Caco-2 (cell line): ENCODE results near the gene SSH2. TPM values are rescaled to one million over a fixed set of nuclear protein-coding genes. Genes with fewer than 3 reads are reported as not detected.

Source experiments
- BruUV-seq: library from RNA; stranded (reverse); fragments of 400-500 nt; replicated peaks from 2 replicates; lab custom pipeline; 2021; lab: Mats Ljungman, UMichigan
- CTCF ChIA-PET: fragments of 300-600 bp; sonication (Branson Sonifier 250); formaldehyde crosslinking; loops from one replicate; lab custom pipeline; 2022; ENCODE audit warnings: antibody characterized with exemption; lab: Charles Lee
- POLR2A ChIA-PET: fragments of 300-600 bp; sonication (Branson Sonifier 250); formaldehyde crosslinking; loops from one replicate; lab custom pipeline; 2022; ENCODE audit warnings: antibody characterized with exemption; lab: Charles Lee
- DNase-seq, 2 experiments: peaks; one replicate each; pipeline versions ENCODE4 v3.0.0 to v3.0.0-alpha.2; 2020 to 2022
- H3K27me3 ChIP-seq: replicated peaks from 2 replicates; pipeline ENCODE4 v1.6.0; 2011; ENCODE audit warnings: low read length; ENCODE audit not compliant: control insufficient read depth, insufficient read depth
- H3K36me3 ChIP-seq: 2 replicates; pipeline ENCODE4 v1.5.1; 2011; ENCODE audit warnings: low read length; ENCODE audit not compliant: control insufficient read depth, insufficient read depth
- H3K4me1 ChIP-seq: fragments of 250-450 bp; sonication (Bioruptor Pico); 2 replicates; pipeline ENCODE4 v1.5.1; 2020; ENCODE audit warnings: mild to moderate bottlenecking
- H3K4me3 ChIP-seq: 2 replicates; pipeline ENCODE4 v1.5.1; 2011; ENCODE audit warnings: low read depth, mild to moderate bottlenecking, control low read depth, low read length
- H3K9me3 ChIP-seq: fragments of 250-450 bp; sonication (Bioruptor Pico); 2 replicates; pipeline ENCODE4 v1.5.1; 2020; ENCODE audit warnings: mild to moderate bottlenecking, moderate library complexity
- H3K27ac Mint-ChIP-seq: one replicate; pipeline ENCODE4 v1.8.0; 2022; ENCODE audit warnings: mixed read lengths; ENCODE audit not compliant: unreplicated experiment
- H3K27me3 Mint-ChIP-seq: one replicate; pipeline ENCODE4 v1.8.0; 2022; ENCODE audit warnings: mixed read lengths; ENCODE audit not compliant: insufficient read depth, unreplicated experiment
- H3K36me3 Mint-ChIP-seq: one replicate; pipeline ENCODE4 v1.8.0; 2022; ENCODE audit warnings: mild to moderate bottlenecking, mixed read lengths; ENCODE audit not compliant: insufficient read depth, unreplicated experiment
- H3K4me1 Mint-ChIP-seq: one replicate; pipeline ENCODE4 v1.8.0; 2022; ENCODE audit warnings: low read depth, mixed read lengths; ENCODE audit not compliant: unreplicated experiment
- H3K4me3 Mint-ChIP-seq: one replicate; pipeline ENCODE4 v1.8.0; 2022; ENCODE audit warnings: mild to moderate bottlenecking, moderate library complexity, mixed read lengths; ENCODE audit not compliant: unreplicated experiment
- H3K9me3 Mint-ChIP-seq: one replicate; pipeline ENCODE4 v1.8.0; 2022; ENCODE audit warnings: mixed read lengths; ENCODE audit not compliant: unreplicated experiment
- CTCF ChIP-seq, 2 experiments: fragments of 200-600 bp in 1 of 2; IDR thresholded peaks; 1 replicate in 1 of 2; 2 replicates in 1 of 2; pipeline versions ENCODE4 v1.5.1 to v1.8.0; 2011 to 2022; ENCODE audit warnings: antibody characterized with exemption in 1 of 2, control low read depth in 1 of 2, inconsistent platforms in 1 of 2, low read depth in 1 of 2, low read length in 1 of 2, mild to moderate bottlenecking in 1 of 2, moderate library complexity in 1 of 2; ENCODE audit not compliant: insufficient read depth in 1 of 2, severe bottlenecking in 1 of 2, unreplicated experiment in 1 of 2
- intact Hi-C: fragments of 100-400 bp; cut with micrococcal nuclease; formaldehyde crosslinking; loops from one replicate; pipeline ENCODE4 v1.10.0; 2022; ENCODE audit not compliant: unreplicated experiment
- total RNA-seq: library from RNA; stranded (reverse); gene quantifications from 2 replicates; pipeline ENCODE4 v1.2.3, GENCODE V29; 2022

The SSH2 gene
- total RNA-seq, 1 experiment from 2014 or later = 48.2 TPM

- no peak overlapping the region for H3K27ac Mint-ChIP-seq
- Histone ChIP-seq H3K9me3 (peaks cover 13% of the 10 kb centered on the region), H3K4me1 (no peaks in the 10 kb centered on the region; the same call in 1 of the 2 replicates), H3K36me3 (no peaks in the 10 kb centered on the region; the same call in 1 of the 2 replicates), H3K4me3 (no peak overlapping the region), H3K27me3 (no peaks in the 10 kb centered on the region)
- no peak overlapping the region for H3K4me3 Mint-ChIP-seq
- ChIA-PET CTCF (no interaction called here), POLR2A (no interaction called here)
- no TSS peak for BruUV-seq
- no peaks in the 10 kb centered on the region for H3K4me1 Mint-ChIP-seq
- TF ChIP-seq CTCF (IDR thresholded peaks at IDR 0.05; ENCODE audit: insufficient read depth in 1 of 2, low read depth in 1 of 2, low read length in 1 of 2, severe bottlenecking in 1 of 2, unreplicated experiment in 1 of 2) = no peak
- intact Hi-C loops = no loop called here
- H3K9me3 Mint-ChIP-seq = peaks cover 16% of the 10 kb centered on the region
- no peaks in the 10 kb centered on the region for H3K27me3 Mint-ChIP-seq
- no peak for DNase-seq
- peaks cover 8% of the 10 kb centered on the region for H3K36me3 Mint-ChIP-seq
These were observed 20.6 kb downstream of the SSH2 start for GRCh38 chr17:29909236-29910003.

GRCh38 chr17:29906969-29907368 lies 23.1 kb downstream of the SSH2 start:
- H3K4me1 Mint-ChIP-seq = no peaks in the 10 kb centered on the region
- Histone ChIP-seq H3K36me3 (no peaks in the 10 kb centered on the region; the same call in 1 of the 2 replicates), H3K4me3 (no peak overlapping the region), H3K9me3 (peaks cover 13% of the 10 kb centered on the region), H3K4me1 (no peaks in the 10 kb centered on the region; the same call in 1 of the 2 replicates), H3K27me3 (no peaks in the 10 kb centered on the region)
- ChIA-PET CTCF (interaction anchor here (1.5 kb wide), 1 partner anchor 186 kb away, joined by 3 read pairs; no protein-coding TSS in a partner anchor), POLR2A (no interaction called here)
- no peak overlapping the region for H3K4me3 Mint-ChIP-seq
- DNase-seq = no peak
- H3K27me3 Mint-ChIP-seq = no peaks in the 10 kb centered on the region
- TF ChIP-seq CTCF (IDR thresholded peaks at IDR 0.05; ENCODE audit: insufficient read depth in 1 of 2, low read depth in 1 of 2, low read length in 1 of 2, severe bottlenecking in 1 of 2, unreplicated experiment in 1 of 2) = no peak
- no TSS peak for BruUV-seq
- H3K9me3 Mint-ChIP-seq = peaks cover 24% of the 10 kb centered on the region
- H3K27ac Mint-ChIP-seq = no peak overlapping the region
- H3K36me3 Mint-ChIP-seq = peaks cover 8% of the 10 kb centered on the region
- intact Hi-C loops = no loop called here

GRCh38 chr17:29905879-29906167 lies 24.2 kb downstream of the SSH2 start:
- H3K4me1 ChIP-seq = no peaks in the 10 kb centered on the region
- H3K4me3 ChIP-seq = no peak overlapping the region
- DNase-seq = no peak
- Mint-ChIP-seq H3K27ac (no peak overlapping the region), H3K4me1 (no peaks in the 10 kb centered on the region), H3K4me3 (no peak overlapping the region), H3K36me3 (peaks cover 8% of the 10 kb centered on the region), H3K9me3 (peaks cover 24% of the 10 kb centered on the region), H3K27me3 (no peaks in the 10 kb centered on the region)
- CTCF ChIA-PET = interaction anchor here (1.2 kb wide), 1 partner anchor 25 kb away, joined by 3 read pairs; no protein-coding TSS in a partner anchor
- POLR2A ChIA-PET = no interaction called here
- BruUV-seq = no TSS peak
- peaks cover 13% of the 10 kb centered on the region for H3K9me3 ChIP-seq
- H3K36me3 ChIP-seq = no peaks in the 10 kb centered on the region; the same call in 1 of the 2 replicates
- intact Hi-C loops = no loop called here
- no peaks in the 10 kb centered on the region for H3K27me3 ChIP-seq
- no peak for TF ChIP-seq CTCF (IDR thresholded peaks at IDR 0.05; ENCODE audit: insufficient read depth in 1 of 2, low read depth in 1 of 2, low read length in 1 of 2, severe bottlenecking in 1 of 2, unreplicated experiment in 1 of 2)
